ENCODE measurements around the gene GLCE. TPM values are rescaled to one million over a fixed set of nuclear protein-coding genes. Genes with fewer than 3 reads are reported as not detected.

The GLCE gene
- total and polyA plus RNA-seq, 9 of the 15 experiments (the other 6 are each of a cell fraction or from before 2014, with no cell fraction given): 4.6 to 12.3 (median 10.6) TPM

GRCh38 chr15:69160141-69160993, at the start of gene GLCE (continued):
- TF ChIP-seq TFE3 (CRISPR knock-in tag; IDR thresholded peaks at IDR 0.05): no peak
- 0 out of 6 replicates have a peak, but pooled peaks of 1 of the 3 experiments have one; percentile 13 for TF ChIP-seq CTCF (IDR thresholded peaks at IDR 0.05 in 2 of 3, conservative IDR thresholded peaks at IDR 0.05 in 1 of 3; ENCODE audit: insufficient read depth in 2 of 3, low read depth in 1 of 3, low read length in 3 of 3)
- no peak for TF ChIP-seq NKRF (IDR thresholded peaks at IDR 0.05; ENCODE audit: borderline replicate concordance)
- TF ChIP-seq ZNF75A (CRISPR knock-in tag; IDR thresholded peaks at IDR 0.05): no peak
- no peak for TF ChIP-seq DEAF1 (CRISPR knock-in tag; IDR thresholded peaks at IDR 0.05)
- no peak for TF ChIP-seq ELF1 (tag; IDR thresholded peaks at IDR 0.05)
